Measurements from ENCODE around the gene SMAD7.

The SMAD7 gene

DNA sequence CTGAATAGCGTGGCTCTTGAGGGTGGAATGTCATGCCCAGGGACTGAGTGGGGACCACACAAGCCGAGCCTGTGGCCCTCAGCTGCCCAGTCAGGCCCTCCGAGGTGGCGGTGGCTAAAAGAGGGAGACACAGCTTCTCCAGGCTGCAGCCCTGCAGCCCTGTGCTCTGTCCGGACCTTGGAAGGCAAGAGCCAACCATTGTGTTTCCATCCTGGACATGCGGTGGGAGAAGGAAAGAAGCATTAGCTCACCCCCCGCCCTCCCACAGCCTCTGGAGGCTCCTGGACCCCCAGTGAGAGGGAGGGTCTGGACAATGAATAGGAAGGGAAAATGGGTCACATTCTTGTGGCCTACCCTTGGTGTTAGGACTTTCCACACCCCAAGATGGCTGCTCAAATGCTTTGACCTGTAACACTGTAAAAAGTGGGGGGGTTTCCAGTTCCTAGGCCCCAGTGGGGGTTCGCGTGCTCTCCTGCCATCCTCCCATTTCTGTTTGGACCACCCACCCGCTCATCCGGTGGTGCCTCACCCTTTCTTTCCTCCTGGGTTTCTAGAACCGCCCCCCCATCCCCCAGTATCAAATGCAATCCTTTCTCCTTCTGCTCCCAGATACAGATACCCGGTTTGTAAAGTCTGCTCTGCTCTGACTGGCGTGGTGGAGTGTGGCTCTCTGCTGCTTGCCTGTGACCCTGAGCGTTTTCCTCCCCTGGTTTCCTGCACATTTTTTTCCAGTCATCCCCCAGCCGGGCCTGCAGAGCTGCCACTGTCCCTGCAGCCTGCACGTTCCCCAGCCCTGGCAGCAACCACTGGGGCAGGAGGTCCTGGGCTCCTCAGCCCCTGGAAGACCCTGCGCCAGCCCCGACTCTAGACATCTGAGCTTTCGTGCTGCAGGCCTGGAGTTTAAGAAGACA, 36.3 kb upstream of the SMAD7 start:
- no peak for DNase-seq

DNA sequence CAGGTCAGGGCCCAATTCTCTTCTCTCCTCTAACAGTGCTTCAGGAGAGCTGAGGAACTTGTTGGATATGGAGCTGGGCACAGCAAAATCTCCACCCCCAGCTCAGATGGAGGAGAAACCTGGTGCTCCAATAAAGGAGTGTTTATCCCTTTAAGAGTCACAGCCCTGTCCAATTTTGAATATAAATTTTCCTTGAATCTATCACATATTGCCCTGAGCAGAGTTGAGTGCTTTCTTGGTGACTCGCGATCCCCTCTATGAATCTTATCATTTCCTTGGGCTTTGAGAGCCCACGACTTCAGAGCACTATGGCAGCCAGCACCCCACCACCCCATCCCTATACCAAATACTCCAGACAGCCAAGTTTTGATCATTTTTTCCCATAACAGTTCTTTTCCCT, 34.4 kb upstream of the SMAD7 start:
- no peak for DNase-seq

DNA sequence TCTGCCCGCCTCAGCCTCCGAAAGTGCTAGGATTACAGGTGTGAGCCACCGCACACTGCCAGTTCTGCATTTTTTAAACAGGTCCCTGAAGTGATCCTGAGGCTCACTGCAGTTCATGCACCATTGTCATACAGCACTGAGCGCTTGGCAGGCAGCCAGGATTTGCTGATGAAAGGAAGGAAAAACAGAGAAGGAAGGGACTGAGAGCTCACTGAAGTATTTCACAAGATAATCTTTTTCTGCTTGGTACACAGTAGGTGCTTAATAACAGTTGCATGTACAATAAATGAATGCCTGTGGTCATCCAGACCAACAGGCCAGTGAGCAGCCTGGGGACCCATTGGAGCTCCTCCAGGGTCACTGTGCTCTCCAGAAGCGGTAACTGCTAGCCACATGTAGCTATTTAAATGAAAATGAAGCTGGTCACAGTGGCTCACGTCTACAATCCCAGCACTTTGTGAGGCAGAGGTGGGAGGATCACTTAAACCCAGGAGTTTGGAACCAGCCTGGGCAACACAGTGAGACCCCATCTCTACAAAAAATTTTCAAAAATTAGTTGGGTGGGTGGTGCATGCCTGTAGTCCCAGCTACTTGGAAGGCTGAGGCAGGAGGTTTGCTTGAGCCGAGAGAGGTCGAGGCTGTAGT, 33.1 kb upstream of the SMAD7 start:
- no peak for DNase-seq

DNA sequence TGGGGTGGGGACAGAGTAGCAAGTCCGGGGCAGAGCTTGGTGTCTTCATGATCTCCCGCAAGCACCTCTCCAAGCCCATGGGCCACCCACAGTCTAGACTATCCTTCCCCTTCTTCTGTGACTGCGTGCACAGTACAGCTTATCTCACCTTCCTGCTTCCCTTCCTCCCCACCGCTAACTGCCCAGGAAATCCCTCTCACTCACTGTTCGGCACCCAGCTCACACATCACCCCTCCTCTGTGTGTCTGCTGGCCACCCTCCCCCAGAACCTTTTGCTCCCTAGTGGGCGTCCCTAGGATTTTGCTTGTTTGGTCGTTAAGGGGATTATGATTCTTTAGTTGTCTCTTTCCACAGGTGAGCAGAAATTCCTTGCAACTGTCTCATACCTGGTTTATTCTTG, 31.5 kb upstream of the SMAD7 start:
- DNase-seq: no peak

DNA sequence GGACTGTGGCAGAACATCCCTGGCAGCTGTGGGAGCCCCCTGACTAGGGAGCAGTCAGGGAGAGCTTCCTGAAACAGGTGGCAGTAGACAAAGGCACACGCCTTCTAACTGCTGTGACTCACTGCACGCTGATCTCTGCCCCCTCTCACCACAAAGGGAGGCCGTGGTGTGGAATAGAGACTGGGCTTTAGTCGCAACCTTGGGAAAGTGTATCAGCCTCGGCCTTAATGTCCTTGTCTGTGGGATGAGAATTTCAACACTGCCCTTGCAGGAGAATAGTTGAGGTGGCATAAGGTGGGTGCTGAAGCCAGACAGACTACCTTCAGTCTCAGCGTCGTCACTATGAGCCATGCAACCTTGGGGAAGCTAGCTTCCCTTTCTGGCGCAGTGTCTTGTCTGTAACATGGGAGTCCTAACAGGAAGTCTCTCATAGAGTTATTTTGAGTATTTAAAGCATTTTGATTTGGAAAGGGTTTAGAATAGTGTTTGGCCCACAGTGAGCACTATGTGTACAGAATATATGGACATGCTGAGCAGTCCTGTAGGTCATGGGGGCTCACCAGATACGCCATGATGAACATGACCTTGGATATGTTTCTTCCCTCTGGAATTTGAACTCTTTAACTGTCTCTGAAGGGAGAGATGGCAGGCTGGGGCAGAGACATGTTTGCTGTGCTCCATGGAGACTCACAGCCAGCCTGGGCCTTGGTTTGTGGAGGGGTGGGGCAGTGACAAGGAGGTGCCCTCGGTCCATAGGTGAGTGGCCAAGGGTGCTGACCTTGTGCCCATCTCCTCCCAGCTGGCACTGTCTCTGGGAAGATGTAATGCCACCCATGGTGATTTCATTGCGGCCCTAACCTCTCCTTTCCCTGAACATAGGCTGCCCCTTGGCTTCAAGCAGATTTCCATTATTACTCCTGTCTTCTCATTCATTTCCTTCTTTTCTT, 29.5 kb upstream of the SMAD7 start:
- DNase-seq: no peak

DNA sequence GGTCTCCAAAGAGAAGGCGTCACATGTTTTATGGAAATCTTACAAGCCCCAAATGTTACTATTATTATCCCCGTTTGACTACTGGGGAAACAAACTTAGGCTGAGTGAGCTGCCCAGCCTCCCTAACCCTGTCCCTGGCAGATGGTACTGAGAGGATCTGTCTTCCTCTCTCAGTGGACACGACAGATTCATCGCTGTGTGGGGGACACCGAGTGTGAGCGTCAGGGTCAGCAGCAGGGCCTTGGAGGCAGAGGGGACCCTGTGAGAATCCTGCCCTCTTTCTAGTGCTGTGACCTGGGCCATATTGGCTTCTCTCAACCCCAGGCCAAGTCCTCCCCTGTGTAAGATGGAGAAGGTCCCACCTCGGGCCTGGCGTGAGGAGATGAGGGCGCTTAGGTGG, 27.1 kb upstream of the SMAD7 start:
- DNase-seq: no peak

DNA sequence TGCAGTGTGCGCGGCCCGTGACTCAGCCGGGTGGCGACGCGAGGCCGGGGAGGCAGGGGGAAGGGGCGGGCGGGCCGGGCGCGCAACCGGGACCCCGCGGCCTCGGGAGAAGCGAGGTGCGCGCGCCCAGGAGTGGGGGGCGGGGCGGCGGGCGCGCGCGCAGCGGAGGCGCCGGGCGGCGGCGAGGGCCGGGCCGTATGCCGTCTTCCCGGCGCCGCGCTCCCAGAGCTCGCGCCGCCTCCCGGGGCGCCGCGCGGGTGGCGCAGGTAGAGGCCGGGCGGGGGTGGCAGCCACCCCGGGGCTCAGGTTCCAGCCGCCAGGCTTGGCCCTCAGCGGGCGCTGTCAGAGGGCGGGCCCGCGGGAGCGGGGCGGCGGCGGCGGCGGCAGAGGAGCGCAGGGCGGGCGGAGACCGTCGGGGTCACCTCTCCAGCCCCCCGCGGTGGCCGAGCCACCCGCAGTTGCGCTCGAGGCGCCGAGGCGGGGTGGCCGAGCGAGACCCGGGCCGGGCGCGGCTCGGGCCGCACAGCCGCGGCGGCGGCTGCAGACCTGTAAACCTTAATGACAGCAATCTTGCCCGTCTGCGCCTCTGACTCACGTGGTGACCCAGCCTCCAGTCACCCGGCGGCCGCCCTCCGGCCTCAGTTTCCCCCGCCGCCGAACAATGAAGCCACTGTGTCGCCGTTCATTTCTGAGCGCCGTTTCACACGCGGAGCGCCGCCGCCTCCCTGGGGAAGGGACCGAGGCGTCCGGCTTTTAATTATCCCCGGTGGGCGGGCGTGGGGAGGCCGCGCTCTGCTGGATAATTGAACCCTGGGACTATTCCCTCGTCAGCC, 25.3 kb upstream of the SMAD7 start:
- DNase-seq: no peak

DNA sequence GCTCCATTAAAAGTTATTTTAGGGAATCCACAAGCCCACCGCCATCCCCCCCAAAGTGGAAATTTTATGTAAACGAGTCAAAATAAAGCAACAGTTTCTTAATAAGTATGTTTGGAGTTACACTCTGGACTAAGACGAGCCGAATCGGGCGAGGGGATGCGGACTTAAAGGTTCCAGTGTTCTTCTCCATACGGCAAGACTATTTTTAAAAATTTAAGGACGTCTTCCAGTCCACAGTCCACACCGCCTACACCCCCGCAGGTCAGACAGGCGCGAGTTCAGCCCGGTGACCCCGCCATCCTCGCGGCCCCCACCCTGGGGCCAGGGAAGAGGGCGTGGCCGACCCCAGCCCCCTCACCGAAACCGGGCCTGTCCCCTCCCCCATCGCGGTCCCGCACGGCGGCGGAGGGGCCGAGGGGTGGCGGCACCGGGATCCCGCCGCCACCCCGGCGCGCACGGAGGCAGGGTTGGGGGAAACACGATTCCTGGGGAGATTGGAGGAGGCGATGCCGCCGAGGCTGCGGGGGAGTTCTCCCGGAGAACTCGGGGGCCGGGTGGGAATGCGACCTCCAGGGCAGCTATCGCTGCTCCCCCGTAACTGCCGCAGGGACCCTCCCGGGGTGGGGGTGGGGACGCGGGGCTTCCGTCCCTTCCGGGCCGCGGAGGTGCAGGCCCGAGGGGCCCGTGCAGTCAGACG, 24.5 kb upstream of the SMAD7 start:
- DNase-seq: no peak

DNA sequence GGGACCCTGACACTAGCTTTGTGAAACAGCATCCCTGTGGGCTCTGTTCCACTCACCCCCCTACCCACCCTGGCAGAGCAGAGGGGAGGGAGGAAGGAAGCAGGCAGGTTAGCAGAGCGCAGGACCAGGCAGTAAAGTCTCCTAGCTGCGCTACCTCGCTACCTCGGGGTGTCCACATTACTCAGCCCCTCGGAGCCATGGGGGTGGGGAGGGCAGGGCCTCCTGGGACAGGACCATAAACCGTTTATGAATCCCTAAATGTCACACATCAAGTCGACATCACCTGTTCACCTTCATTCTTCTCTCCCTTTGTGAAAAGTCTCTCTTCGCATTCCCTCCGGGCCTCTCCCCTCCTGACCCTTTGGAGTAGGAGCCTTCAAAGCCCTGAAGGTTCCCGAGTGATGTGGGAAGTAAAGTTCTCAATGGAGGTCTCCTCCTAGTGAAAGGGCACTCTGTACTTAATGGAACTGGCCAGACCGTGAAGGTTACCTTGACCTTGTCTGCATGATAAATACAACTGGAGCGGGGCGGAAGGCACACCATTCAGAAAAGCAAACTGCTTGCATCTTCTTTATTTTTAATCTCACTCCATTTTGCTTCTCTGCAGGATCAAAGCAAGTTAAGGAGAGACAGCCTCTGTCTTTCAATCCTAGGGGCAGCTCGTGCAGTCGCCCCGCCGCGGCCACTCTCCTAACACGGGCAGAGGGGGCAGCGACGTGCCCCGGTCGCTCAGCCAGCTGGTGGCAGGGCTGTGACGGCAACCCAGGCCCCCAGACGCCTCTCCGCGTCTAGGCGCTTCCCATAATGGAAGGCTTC, 23.7 kb upstream of the SMAD7 start:
- DNase-seq: no peak

DNA sequence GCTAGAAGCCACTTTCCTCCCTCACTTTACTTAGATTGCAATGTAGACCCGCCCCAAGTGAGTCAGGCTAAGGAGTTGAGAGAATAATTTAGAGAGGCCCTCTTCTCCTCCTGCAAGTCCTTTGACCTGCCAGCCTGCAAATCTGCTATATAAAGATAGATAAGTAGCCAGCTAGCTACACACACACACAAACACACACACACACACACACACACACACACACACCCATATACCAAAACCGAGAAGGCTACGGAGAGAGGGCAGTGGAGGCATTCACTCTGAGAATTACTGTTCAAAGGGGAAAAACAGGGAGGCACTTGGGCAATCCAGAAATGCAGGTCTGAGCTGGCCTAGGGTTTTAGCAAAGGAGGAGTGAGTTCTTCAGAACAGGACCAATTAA, 23.0 kb upstream of the SMAD7 start:
- DNase-seq: no peak

DNA sequence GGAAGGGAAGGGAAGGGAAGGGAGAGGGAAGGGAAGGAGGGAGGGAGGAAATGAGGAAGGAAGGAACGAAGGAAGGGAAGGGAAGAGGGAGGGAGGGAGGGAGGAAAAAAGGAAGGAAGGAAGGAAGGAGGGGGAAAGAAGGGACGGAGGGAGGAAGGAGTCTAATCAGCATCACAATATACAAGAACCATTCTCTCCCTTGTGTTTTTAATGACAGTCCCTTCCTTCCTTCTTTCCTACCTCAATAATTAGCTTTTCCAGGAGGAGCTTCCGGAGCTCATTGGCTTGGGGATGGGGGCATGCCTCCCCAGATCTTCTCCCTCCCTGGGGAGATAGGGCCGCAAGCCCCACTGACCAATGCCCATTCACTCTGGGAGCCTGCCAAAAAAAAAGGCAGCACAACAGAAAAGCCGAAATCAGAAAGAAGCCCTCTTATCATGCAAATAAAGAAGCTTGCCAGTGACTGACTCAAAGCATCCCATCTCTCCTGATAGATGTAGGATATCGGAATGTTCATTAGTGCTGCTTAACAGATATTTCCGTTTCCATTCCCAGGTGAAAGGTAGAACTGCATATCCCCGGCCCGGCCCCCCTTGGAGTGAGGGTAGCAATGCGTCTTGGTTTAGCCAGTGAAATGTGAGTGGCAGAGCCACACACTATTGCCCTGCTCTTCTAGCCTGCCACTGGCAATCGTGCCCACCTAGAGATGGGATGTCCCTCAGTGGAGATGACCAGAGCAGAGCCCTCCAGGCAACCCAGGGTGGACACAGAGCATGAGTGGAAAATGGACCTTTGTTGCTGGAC, 17.8 kb upstream of the SMAD7 start:
- DNase-seq: no peak

DNA sequence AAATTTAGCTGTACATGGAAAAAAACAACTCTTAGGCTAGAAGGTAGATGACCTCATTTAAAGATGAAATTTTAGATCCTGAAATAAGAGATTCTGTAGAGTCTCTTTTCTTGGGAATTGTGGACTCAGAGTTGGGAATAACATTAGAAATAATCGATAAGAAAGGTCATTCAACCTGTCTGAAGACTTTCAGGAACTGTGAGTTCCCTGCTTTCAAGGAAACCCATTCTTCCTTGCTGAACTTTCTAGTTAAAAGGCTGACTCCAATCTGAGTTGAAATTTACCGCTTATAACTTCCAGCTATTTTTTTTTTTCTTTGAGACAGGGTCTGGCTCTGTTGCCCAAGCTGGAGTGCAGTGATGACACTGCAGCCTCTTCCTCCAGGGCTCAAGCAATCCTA, 16.8 kb upstream of the SMAD7 start:
- DNase-seq: no peak

DNA sequence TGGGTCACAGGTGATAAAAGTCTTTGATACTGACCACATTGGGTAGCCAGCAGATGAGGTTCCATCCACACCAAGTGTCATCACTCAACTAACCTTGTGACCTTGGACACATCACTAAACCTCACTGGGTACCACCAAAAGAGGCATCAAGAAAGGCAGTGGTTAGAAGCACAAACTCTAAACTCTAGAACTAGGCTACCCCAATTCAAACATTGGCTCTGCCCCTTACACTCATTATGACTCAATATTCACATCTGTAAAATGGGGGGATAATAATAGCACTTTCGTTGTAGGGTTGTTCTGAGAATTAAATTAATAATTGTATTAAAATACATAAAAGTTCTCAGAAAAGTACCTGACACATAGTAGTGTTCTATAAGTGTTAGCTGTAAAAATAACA, 15.8 kb upstream of the SMAD7 start:
- no peak for DNase-seq

DNA sequence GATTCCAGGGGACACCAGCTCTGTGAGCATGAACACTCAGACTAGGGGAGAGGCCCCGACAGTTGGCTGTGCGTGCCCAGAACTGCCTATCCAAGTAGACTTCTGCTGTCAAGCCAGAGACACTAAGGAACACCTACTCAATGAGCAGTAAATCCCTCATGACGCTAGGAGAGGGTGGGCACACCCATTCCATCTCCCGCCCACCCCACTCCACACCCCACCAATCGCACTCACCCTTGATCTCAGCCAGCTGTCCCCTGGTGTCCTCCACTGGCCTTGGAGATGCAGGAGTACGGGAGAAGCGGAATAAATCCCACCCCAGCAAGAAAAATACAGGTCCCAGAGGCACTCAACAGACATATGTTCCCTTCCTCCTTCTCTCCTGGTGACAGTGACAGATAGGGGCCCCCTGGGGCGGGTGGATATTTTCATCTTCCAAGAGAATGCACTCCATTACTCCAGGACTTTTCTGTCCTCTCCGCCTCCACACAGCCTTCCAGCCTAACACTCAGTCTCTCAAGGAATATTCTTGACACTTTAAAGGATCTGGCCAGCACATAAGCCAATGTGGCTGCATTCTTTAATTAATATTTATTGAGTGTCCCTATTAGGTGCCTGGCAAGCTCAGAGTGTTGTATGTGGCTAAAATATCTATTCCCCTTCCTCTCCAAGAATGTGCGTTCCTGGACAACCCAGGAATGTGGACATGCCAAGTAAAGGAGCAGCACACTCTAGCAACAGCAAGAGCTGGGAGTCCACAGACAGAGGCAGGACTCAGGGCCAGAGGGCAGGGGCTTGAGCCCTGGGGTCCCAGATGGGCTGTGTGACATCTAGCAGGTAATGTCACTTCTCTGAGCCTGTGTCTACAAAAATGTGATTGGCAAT, 13.1 kb upstream of the SMAD7 start:
- DNase-seq: no peak

DNA sequence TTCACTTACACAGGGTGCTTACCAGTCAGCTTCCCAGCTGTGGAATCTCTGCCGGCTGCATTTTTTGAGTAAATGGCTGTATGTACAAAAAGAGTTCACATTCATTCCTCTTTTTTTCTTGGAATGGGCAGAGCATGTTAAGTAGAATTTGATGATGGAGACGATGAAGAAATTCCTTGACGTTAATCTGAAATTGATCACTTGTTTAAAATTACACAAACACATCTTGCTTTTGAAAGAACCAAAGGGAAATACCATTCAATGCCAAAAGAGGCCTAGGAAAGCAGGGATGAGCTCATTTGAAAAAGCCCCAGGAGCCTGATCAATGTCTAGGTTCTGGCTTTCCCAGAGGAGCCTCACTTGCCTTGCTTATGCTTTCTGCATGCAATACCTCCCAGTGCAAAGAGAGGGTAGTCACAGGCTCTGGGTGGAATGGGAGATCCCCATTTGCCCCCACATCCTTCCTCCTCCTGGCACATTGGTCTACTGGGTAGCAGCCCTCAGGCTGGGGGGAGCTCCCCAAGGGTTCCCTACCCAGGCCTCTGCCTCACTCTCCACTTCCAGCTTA, 12.3 kb upstream of the SMAD7 start:
- no peak for DNase-seq

DNA sequence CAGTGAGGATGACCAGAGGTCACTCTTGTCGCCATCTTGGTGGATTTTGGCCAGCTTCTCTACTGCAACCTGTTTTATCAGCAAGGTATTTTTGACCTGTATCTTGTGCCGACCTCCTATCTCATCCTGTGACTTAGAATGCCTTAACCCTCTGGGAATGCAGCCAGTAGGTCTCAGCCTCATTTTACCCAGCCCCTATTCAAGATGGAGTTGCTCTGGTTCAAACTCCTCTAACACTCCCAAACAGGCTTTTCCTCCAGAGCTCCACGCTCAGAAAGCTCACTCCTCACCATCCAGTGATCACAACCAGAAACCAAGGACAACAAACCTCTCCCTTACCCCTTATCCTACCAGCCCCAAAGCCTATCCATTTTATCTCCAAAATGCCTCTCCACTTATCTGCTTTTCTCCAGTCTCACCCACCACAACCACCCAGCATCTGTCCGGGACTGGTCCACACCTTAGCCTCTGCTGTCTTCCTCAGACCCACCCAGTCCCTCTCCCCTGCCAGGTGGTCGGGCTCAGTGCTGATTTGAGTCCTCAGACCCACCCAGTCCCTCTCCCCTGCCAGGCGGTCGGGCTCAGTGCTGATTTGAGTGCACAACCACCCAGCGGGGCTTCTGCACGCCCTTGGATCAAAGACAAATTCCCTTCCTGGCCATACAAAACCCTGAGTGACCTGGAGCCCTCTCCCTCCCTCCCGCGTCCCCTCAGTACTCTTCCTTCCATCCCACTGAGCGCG, 11.7 kb upstream of the SMAD7 start:
- DNase-seq: no peak

DNA sequence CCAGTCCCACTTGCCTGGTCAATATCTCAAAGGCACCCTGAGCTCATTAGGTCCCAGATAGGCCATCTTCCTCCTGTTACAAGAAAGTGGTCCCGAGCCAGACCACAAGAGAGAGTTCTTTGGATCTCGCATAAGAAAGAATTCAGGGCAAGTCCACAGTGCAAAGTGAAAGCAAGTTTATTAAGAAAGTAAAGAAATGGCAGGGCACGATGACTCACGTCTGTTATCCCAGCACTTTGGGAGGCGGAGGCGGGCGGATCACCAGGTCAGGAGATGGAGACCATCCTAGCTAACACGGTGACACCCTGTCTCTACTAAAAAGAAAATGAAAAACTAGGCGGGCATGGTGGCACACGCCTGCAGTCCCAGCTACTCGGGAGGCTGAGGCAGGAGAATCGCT, 10.8 kb upstream of the SMAD7 start:
- no peak for DNase-seq

Measured in hippocampal formation (tissue), 2 donors.